H54 (cell line): ENCODE data around the gene EXOC2.
"Not testable (repeated sequence)": the region's sequence is repeated elsewhere in the genome, so short reads cannot be mapped to it uniquely, and the experiment has no call there.

Source experiments
- DNase-seq: peaks from one replicate; pipeline ENCODE4 v3.0.0; 2011; ENCODE audit warnings: low spot score, mixed read lengths; ENCODE audit not compliant: insufficient read length
- FAIRE-seq: peaks from 3 replicates; lab custom pipeline; 2011; peaks lifted over from hg19 to GRCh38; lab: Jason Lieb, UNC
- POLR2A ChIP-seq: IDR thresholded peaks from 2 replicates; pipeline ENCODE4 v1.6.1; 2011; ENCODE audit warnings: low read depth, mild to moderate bottlenecking, low read length

EXOC2 gene

GRCh38 chr6:680666-681340 lies 12.1 kb downstream of the EXOC2 start:
- DNase-seq (no peak), FAIRE-seq (no peak)
- no peak for TF ChIP-seq POLR2A

- TF ChIP-seq POLR2A, result no peak
- FAIRE-seq (no peak), DNase-seq (no peak)
Measured at GRCh38 chr6:680251-680650, 12.7 kb downstream of the EXOC2 start.

- TF ChIP-seq POLR2A, result no peak
- DNase-seq (no peak), FAIRE-seq (no peak)
Measured at GRCh38 chr6:679282-679681, 13.7 kb downstream of the EXOC2 start.

GRCh38 chr6:678520-678919 lies 14.4 kb downstream of the EXOC2 start:
- no peak for TF ChIP-seq POLR2A
- FAIRE-seq, result no peak
- DNase-seq, result no peak

GRCh38 chr6:677919-678318 lies 15.0 kb downstream of the EXOC2 start:
- no peak for TF ChIP-seq POLR2A
- FAIRE-seq, result no peak
- no peak for DNase-seq

- DNase-seq (no peak), FAIRE-seq (no peak)
- TF ChIP-seq POLR2A, result no peak
Measured at GRCh38 chr6:674956-675355, 18.0 kb downstream of the EXOC2 start.

- FAIRE-seq, result no peak
Measured at GRCh38 chr6:674406-674805, 18.5 kb downstream of the EXOC2 start.

GRCh38 chr6:667253-667927 lies 25.5 kb downstream of the EXOC2 start:
- TF ChIP-seq POLR2A, result no peak
- no peak for DNase-seq
- FAIRE-seq, result no peak

More at GRCh38 chr6:674406-674805, 18.5 kb downstream of the EXOC2 start:
- DNase-seq, result no peak
- no peak for TF ChIP-seq POLR2A

- TF ChIP-seq POLR2A, result no peak
- FAIRE-seq (no peak), DNase-seq (no peak)
Measured at GRCh38 chr6:665403-666267, 27.3 kb downstream of the EXOC2 start.

- FAIRE-seq, DNase-seq: not testable (repeated sequence)
Measured at GRCh38 chr6:663788-664187, 29.2 kb downstream of the EXOC2 start.

- no peak for DNase-seq
Measured at GRCh38 chr6:659716-660581, 33.0 kb downstream of the EXOC2 start.

GRCh38 chr6:658244-658643 lies 34.7 kb downstream of the EXOC2 start:
- no peak for TF ChIP-seq POLR2A
- FAIRE-seq, result no peak
- DNase-seq, result no peak

More at GRCh38 chr6:659716-660581, 33.0 kb downstream of the EXOC2 start:
- FAIRE-seq, result no peak
- no peak for TF ChIP-seq POLR2A

- FAIRE-seq (no peak), DNase-seq (no peak)
- no peak for TF ChIP-seq POLR2A
Measured at GRCh38 chr6:657743-658142, 35.2 kb downstream of the EXOC2 start.
